LNCaP clone FGC (cell line): ENCODE data around the gene FHL3.
"Not testable (repeated sequence)": the region's sequence is repeated elsewhere in the genome, so short reads cannot be mapped to it uniquely, and the experiment has no call there.

Experiments
- DNase-seq: peaks from one replicate; pipeline ENCODE4 v3.0.0-alpha.2; 2011; ENCODE audit warnings: low read depth
- H3K4me3 ChIP-seq: 2 replicates; pipeline ENCODE4 v1.5.1; 2011; ENCODE audit warnings: mild to moderate bottlenecking, low read depth, low read length, control low read depth
- CTCF ChIP-seq: IDR thresholded peaks from 2 replicates; pipeline ENCODE4 v1.5.1; 2012; ENCODE audit warnings: mild to moderate bottlenecking; ENCODE audit not compliant: control insufficient read depth, insufficient read depth; ENCODE audit errors: extremely low read depth

Gene FHL3

GRCh38 chr1:38041936-38042834 is 36.9 kb upstream of the FHL3 start:
- H3K4me3 ChIP-seq: no peak overlapping the region
- DNase-seq: no peak
- no peak for TF ChIP-seq CTCF

GRCh38 chr1:38039331-38040088 is 34.2 kb upstream of the FHL3 start:
- DNase-seq: no peak
- no peak overlapping the region for H3K4me3 ChIP-seq
- no peak for TF ChIP-seq CTCF

GRCh38 chr1:38038861-38039260 is 33.5 kb upstream of the FHL3 start:
- TF ChIP-seq CTCF: no peak
- no peak for DNase-seq
- H3K4me3 ChIP-seq: no peak overlapping the region

GRCh38 chr1:38037221-38037939 is 32.1 kb upstream of the FHL3 start:
- no peak overlapping the region for H3K4me3 ChIP-seq
- no peak for DNase-seq
- peak; percentile 57 for TF ChIP-seq CTCF

GRCh38 chr1:38034871-38035270 is 29.6 kb upstream of the FHL3 start:
- no peak for TF ChIP-seq CTCF
- DNase-seq: no peak
- H3K4me3 ChIP-seq: no peak overlapping the region

- not testable (repeated sequence) for DNase-seq, H3K4me3 ChIP-seq
These were observed 27.7 kb upstream of the FHL3 start for GRCh38 chr1:38032992-38033391.

- H3K4me3 ChIP-seq: no peak overlapping the region
- no peak for DNase-seq
- TF ChIP-seq CTCF: no peak
These were observed 26.2 kb upstream of the FHL3 start for GRCh38 chr1:38031513-38031866.
